Liver (tissue), 3 donors: ENCODE measurements around the gene LRMDA.

Experiments
- EGR1 ChIP-seq, 2 donors: IDR thresholded peaks; 2 replicates each; pipeline ENCODE4 v1.6.1; 2016 to 2018; ENCODE audit warnings: antibody characterized with exemption in 2 of 2, low read depth in 2 of 2
- GABPA ChIP-seq, 2 donors: IDR thresholded peaks in 1 of 2; conservative IDR thresholded peaks in 1 of 2; 2 replicates each; pipeline ENCODE4 v1.6.1; 2016; ENCODE audit warnings: antibody characterized with exemption in 2 of 2, mild to moderate bottlenecking in 1 of 2, moderate library complexity in 1 of 2
- JUND ChIP-seq, 2 donors: IDR thresholded peaks; 2 replicates each; pipeline ENCODE4 v1.6.1; 2016; ENCODE audit warnings: antibody characterized with exemption in 2 of 2
- MAX ChIP-seq: IDR thresholded peaks from 2 replicates; pipeline ENCODE4 v1.6.1; 2016; ENCODE audit warnings: antibody characterized with exemption
- RAD21 ChIP-seq, 2 donors: IDR thresholded peaks; 2 replicates each; pipeline ENCODE4 v1.6.1; 2016; ENCODE audit warnings: antibody characterized with exemption in 2 of 2, mild to moderate bottlenecking in 2 of 2
- REST ChIP-seq: IDR thresholded peaks from 2 replicates; pipeline ENCODE4 v1.6.1; 2016; ENCODE audit warnings: antibody characterized with exemption, mild to moderate bottlenecking
- RXRA ChIP-seq, 2 donors: IDR thresholded peaks; 2 replicates each; pipeline ENCODE4 v1.6.1; 2017 to 2018; ENCODE audit warnings: antibody characterized with exemption in 2 of 2, mild to moderate bottlenecking in 1 of 2
- SP1 ChIP-seq: IDR thresholded peaks from 2 replicates; pipeline ENCODE4 v1.6.1; 2018; ENCODE audit warnings: antibody characterized with exemption, mild to moderate bottlenecking
- TAF1 ChIP-seq: conservative IDR thresholded peaks from 2 replicates; pipeline ENCODE4 v1.6.1; 2016; ENCODE audit warnings: antibody characterized with exemption, mild to moderate bottlenecking
- YY1 ChIP-seq: IDR thresholded peaks from 2 replicates; pipeline ENCODE4 v1.6.1; 2016; ENCODE audit warnings: antibody characterized with exemption, mild to moderate bottlenecking
- ZBTB33 ChIP-seq: IDR thresholded peaks from 2 replicates; pipeline ENCODE4 v1.6.1; 2016; ENCODE audit warnings: antibody characterized with exemption
- TF ChIP-seq, protein P1 (sequence below): fragments of 150-350 bp; IDR thresholded peaks from 2 replicates; pipeline ENCODE4 v1.5.1; 2017; ENCODE audit warnings: improper control_type of control experiment, low read depth, low read length; ENCODE audit not compliant: missing input control
- TF ChIP-seq, protein P2 (sequence below): IDR thresholded peaks from 2 replicates; pipeline ENCODE4 v1.6.1; 2016; ENCODE audit warnings: antibody characterized with exemption
- donor health status: healthy.
- donor health status: healthy.

GRCh38 chr10:75469006-75469616 lies 37.7 kb downstream of the LRMDA start:
- TF ChIP-seq, protein P1, sequence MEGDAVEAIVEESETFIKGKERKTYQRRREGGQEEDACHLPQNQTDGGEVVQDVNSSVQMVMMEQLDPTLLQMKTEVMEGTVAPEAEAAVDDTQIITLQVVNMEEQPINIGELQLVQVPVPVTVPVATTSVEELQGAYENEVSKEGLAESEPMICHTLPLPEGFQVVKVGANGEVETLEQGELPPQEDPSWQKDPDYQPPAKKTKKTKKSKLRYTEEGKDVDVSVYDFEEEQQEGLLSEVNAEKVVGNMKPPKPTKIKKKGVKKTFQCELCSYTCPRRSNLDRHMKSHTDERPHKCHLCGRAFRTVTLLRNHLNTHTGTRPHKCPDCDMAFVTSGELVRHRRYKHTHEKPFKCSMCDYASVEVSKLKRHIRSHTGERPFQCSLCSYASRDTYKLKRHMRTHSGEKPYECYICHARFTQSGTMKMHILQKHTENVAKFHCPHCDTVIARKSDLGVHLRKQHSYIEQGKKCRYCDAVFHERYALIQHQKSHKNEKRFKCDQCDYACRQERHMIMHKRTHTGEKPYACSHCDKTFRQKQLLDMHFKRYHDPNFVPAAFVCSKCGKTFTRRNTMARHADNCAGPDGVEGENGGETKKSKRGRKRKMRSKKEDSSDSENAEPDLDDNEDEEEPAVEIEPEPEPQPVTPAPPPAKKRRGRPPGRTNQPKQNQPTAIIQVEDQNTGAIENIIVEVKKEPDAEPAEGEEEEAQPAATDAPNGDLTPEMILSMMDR: no peak
- no peak for TF ChIP-seq MAX
- no peak for TF ChIP-seq ZBTB33
- TF ChIP-seq YY1: no peak
- no peak for TF ChIP-seq EGR1 (IDR thresholded peaks at IDR 0.05; ENCODE audit: low read depth in 2 of 2)
- no peak for TF ChIP-seq SP1
- TF ChIP-seq RXRA (IDR thresholded peaks at IDR 0.05): no peak
- TF ChIP-seq, protein P2, sequence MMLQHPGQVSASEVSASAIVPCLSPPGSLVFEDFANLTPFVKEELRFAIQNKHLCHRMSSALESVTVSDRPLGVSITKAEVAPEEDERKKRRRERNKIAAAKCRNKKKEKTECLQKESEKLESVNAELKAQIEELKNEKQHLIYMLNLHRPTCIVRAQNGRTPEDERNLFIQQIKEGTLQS: no peak
- TF ChIP-seq GABPA (IDR thresholded peaks at IDR 0.05 in 1 of 2, conservative IDR thresholded peaks at IDR 0.05 in 1 of 2): no peak
- TF ChIP-seq RAD21 (IDR thresholded peaks at IDR 0.05): peak; percentile 3 to 4
- no peak for TF ChIP-seq REST
- TF ChIP-seq JUND (IDR thresholded peaks at IDR 0.05): peak; percentile 65 to 82
- no peak for TF ChIP-seq TAF1
